Subcutaneous abdominal adipose tissue (tissue), 5 donors: Measurements from ENCODE around the gene RNF5.
"Not testable (repeated sequence)": the region's sequence is repeated elsewhere in the genome, so short reads cannot be mapped to it uniquely, and the experiment has no call there.

ENCODE experiments used
- H3K27ac ChIP-seq: one replicate; pipeline ENCODE4 v1.7.0; 2013; ENCODE audit warnings: low read depth, mild to moderate bottlenecking, inconsistent platforms, low read length, moderate library complexity
- H3K27me3 ChIP-seq, 5 donors: one replicate each; pipeline ENCODE4 v1.7.0; 2013; ENCODE audit warnings: low read length in 5 of 5, inconsistent platforms in 1 of 5; ENCODE audit not compliant: control insufficient read depth in 5 of 5, insufficient read depth in 4 of 5
- H3K36me3 ChIP-seq, 5 donors: one replicate each; pipeline ENCODE4 v1.7.0; 2013; ENCODE audit warnings: low read length in 5 of 5; ENCODE audit not compliant: control insufficient read depth in 5 of 5, insufficient read depth in 5 of 5
- H3K4me1 ChIP-seq, 5 donors: one replicate each; pipeline ENCODE4 v1.7.0; 2013; ENCODE audit warnings: low read length in 5 of 5, mild to moderate bottlenecking in 3 of 5, moderate library complexity in 1 of 5; ENCODE audit not compliant: control insufficient read depth in 5 of 5, insufficient read depth in 5 of 5
- H3K4me3 ChIP-seq, 5 donors: one replicate each; pipeline ENCODE4 v1.7.0; 2013; ENCODE audit warnings: low read length in 5 of 5, low read depth in 1 of 5
- H3K9ac ChIP-seq, 5 donors: one replicate each; pipeline ENCODE4 v1.7.0; 2013; ENCODE audit warnings: low read length in 5 of 5, mild to moderate bottlenecking in 4 of 5, moderate library complexity in 3 of 5
- H3K9me3 ChIP-seq, 5 donors: one replicate each; pipeline ENCODE4 v1.7.0; 2013; ENCODE audit warnings: low read length in 5 of 5; ENCODE audit not compliant: control insufficient read depth in 5 of 5
- donor health status: healthy.
- donor health status: healthy.
- donor health status: healthy.
- donor health status: healthy.
- donor health status: healthy.

Gene RNF5

DNA sequence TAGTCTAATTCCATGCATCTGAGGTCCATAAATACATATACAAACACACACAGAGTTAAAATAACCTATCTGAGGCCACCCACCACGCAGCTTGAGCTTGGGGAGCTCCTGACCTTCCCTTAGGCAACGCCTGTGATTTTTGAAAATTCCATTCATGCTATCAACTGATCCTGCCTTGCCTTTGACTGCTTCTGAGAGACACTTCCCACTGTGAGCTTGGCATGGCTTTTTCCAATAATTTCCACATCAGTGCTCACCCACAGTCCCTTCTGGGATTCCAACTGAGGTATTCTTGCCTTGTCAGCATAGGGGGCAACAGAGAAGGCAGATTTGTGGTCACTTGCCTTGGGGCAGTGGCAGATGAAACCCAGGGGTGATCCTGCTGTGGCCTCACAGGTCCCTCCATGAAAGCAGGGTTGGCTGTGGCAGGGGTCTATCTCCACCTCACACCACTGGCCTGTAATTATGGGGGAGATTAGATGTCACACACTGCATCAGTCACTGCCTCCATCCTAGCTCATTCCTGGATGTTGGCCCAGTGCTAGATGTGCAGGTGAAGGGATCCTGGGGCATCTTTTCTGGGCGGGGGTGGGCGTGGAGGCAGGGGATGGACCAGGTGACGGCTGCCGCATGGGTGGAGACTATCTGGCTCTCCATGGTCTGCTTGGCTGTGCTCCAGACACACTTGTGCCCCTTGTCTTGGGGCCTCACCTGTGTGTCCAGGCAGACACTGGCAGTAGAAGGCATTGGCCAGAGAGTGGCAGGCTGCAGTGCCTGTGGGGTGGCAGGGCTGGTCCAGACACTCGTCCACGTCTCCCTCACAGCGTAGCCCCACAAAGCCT is 25.4 kb downstream of the RNF5 start:
- Histone ChIP-seq H3K9ac (no peak overlapping the region), H3K4me1 (peaks cover 0 to 13% (median 0%) of the 10 kb centered on the region in 5 donors), H3K27me3 (peaks cover 0 to 11% (median 6%) of the 10 kb centered on the region in 5 donors), H3K27ac (no peak overlapping the region), H3K36me3 (peaks cover 0 to 38% (median 21%) of the 10 kb centered on the region in 5 donors), H3K9me3 (no peaks in the 10 kb centered on the region), H3K4me3 (no peak overlapping the region)

DNA sequence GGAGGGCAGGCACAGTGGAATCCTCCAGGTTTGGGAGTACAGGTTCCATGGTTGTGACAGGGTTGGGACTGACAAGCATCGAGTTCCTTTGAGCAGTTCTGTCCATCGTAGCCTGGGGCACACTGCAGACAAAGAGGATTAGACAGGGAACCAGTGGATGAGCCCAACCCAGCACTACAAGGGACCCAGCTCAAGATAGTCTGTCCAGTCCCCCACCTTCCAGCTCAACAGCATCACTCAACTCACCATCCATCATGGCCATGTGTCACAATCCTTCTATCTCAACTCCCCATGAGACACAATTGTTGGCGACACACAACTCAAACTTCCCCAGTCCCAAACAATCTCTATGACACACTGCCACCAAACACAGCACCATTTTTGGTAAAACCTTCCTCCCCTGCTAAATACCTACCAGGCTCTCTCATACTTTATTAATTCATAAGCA is 26.1 kb downstream of the RNF5 start:
- H3K36me3 ChIP-seq, result peaks cover 0 to 38% (median 25%) of the 10 kb centered on the region in 5 donors
- peaks cover 0 to 11% (median 6%) of the 10 kb centered on the region in 5 donors for H3K27me3 ChIP-seq
- no peak overlapping the region for H3K27ac ChIP-seq
- peaks cover 0 to 11% (median 0%) of the 10 kb centered on the region in 5 donors for H3K4me1 ChIP-seq
- H3K9me3 ChIP-seq, result no peaks in the 10 kb centered on the region
- H3K9ac ChIP-seq, result no peak overlapping the region
- H3K4me3 ChIP-seq, result no peak overlapping the region

DNA sequence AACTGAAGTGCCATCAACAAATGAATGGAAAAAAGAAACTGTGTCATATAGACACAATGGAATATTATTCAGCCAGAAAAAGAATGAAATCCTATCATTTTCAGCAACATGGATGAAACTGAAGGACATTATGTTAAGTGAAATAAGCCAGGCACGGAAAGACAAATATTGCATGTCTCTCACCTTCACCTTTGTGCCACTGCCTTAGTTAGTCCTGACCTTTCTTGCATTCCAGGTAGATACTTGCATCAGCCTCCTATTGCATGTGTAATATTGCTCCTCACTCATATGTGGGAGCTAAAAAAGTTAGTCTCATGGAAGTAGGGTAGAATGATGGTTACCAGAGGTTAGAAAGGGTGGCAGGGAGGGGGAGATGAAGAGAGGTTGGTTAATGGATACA is 30.8 kb downstream of the RNF5 start:
- peaks cover 0 to 42% (median 22%) of the 10 kb centered on the region in 5 donors for H3K36me3 ChIP-seq
- H3K27ac ChIP-seq, result no peak overlapping the region
- H3K4me3 ChIP-seq, result no peak overlapping the region
- no peaks in the 10 kb centered on the region for H3K9me3 ChIP-seq
- H3K4me1 ChIP-seq, result peaks cover 0 to 4% (median 0%) of the 10 kb centered on the region in 5 donors
- H3K27me3 ChIP-seq, result peaks cover 0 to 2% (median 0%) of the 10 kb centered on the region in 5 donors
- no peak overlapping the region for H3K9ac ChIP-seq

DNA sequence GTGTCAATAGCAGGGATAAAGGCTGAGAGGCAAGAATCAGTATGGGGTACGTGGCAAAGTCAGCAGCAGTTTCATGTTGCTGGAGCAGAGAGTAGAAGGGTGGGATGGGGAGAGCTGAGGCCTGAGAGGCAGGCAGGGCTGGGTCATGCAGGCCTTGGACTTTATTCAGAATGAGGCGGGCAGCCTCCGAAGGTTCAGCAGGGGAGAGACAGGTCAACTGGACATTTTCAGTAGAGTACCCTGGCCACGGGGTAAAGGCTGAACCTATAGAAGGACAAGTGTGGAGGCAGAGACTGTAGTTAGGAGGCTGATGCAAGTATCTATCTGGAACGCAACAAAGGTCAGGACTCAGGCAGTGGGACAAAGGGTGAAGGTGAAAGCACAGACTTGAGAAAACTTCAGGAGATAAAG is 32.0 kb downstream of the RNF5 start:
- Histone ChIP-seq H3K27me3 (no peaks in the 10 kb centered on the region), H3K27ac (no peak overlapping the region), H3K4me3 (no peak overlapping the region), H3K9me3 (no peaks in the 10 kb centered on the region), H3K9ac (no peak overlapping the region), H3K36me3 (peaks cover 0 to 37% (median 21%) of the 10 kb centered on the region in 5 donors), H3K4me1 (no peaks in the 10 kb centered on the region)

DNA sequence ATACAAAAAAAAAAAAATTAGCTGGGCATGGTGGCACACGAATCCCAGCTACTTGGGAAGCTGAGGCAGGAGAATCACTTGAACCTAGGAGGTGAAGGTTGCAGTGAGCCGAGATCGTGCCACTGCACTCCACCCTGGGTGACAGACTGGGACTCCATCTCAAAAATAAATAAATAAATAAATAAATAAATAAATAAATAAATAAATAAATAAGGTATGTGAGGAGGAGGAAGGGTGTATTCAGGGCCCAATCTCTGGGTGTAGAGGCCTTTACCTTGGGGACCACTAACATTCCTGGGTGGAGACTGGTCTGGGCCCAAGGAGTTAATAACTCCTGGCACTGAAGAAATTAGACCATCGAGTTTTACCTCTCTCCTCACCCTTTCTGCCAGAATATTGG is 33.2 kb downstream of the RNF5 start:
- not testable (repeated sequence) for H3K27me3 ChIP-seq, H3K4me3 ChIP-seq, H3K9ac ChIP-seq, H3K4me1 ChIP-seq, H3K27ac ChIP-seq, H3K9me3 ChIP-seq
- peaks cover 0 to 43% (median 21%) of the 10 kb centered on the region in 5 donors for H3K36me3 ChIP-seq

DNA sequence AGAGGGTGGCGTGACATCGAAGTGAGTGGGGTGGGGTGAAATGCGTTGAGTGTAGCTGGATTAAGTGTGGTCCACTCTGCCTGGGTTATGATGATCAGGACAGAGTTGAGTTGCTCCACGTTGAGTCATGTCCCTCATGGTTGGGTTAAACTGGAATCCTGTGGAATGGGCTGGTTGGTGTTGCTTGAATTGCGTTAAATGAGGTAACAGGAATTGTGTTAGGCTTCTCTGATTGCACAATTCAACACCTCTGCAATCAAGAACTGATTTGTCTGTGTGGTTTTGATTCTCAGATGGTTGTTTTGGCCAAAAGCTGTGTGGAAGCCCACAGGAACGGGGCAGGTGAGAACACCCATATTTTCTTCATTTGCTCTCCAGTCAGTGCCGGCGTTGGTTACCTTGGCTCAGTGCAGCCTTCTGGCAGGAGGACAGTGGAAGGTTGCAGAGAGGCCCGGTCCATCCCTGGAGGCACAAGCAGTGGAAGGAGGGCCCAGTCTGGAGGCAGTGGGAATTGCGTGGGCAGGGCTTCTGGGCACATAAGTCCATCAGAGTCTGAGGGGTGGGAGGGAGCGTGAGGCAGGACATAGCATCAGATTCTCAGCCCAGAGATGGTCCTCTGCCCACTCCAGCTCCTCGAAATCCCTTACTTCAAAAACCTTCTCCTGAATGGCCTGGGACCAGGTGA is 34.0 kb downstream of the RNF5 start:
- no peak overlapping the region for H3K4me3 ChIP-seq
- peaks cover 0 to 7% (median 0%) of the 10 kb centered on the region in 5 donors for H3K4me1 ChIP-seq
- peaks cover 0 to 51% (median 25%) of the 10 kb centered on the region in 5 donors for H3K36me3 ChIP-seq
- no peak overlapping the region for H3K27ac ChIP-seq
- no peak overlapping the region for H3K9ac ChIP-seq
- H3K9me3 ChIP-seq, result no peaks in the 10 kb centered on the region
- H3K27me3 ChIP-seq, result no peaks in the 10 kb centered on the region

DNA sequence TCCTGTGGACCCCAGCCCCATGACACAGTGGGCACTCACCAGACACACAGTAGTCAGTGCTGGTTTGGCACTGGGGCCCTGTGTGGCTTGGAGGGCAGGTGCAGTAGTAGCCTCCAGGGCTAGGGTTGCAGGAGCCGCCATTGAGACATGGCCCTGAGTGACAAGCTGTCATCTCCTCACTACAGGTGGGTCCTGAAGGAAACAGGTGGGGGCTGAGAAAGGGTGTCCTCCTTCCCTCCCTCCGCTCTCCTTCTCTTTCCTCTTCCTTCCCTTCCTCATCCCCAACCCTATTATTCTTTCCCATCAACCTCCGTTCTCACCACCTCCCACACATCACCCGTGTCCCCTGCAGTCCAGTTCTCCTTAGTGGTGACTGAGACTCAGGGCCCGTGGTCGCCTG is 35.4 kb downstream of the RNF5 start:
- no peak overlapping the region for H3K4me3 ChIP-seq
- no peaks in the 10 kb centered on the region for H3K27me3 ChIP-seq
- H3K9ac ChIP-seq, result no peak overlapping the region

DNA sequence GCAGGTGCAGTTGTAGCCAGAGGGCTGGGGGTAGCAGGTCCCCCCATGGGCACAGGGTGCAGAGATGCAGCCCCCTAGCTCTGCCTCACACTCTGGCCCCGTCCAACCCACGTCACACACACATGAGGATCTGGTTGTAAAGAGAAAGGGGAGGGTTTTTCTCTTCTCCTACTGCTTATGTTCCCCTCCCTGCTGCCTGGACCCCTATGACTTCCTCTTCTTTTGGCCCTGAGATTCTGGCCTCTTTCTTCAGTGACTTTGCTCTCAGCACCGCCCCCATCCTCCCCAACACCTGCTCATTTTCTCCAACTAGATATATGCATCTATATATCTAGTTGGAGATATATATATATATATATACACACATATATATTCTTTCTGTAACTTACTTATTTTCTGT is 35.9 kb downstream of the RNF5 start:
- Histone ChIP-seq H3K9me3 (no peaks in the 10 kb centered on the region), H3K4me1 (peaks cover 0 to 23% (median 0%) of the 10 kb centered on the region in 5 donors)

More for the DNA sequence above, 35.4 kb downstream of the RNF5 start:
- H3K27ac ChIP-seq, result no peak overlapping the region
- H3K36me3 ChIP-seq, result peaks cover 0 to 60% (median 32%) of the 10 kb centered on the region in 5 donors
- peaks cover 0 to 20% (median 0%) of the 10 kb centered on the region in 5 donors for H3K4me1 ChIP-seq
- H3K9me3 ChIP-seq, result no peaks in the 10 kb centered on the region

DNA sequence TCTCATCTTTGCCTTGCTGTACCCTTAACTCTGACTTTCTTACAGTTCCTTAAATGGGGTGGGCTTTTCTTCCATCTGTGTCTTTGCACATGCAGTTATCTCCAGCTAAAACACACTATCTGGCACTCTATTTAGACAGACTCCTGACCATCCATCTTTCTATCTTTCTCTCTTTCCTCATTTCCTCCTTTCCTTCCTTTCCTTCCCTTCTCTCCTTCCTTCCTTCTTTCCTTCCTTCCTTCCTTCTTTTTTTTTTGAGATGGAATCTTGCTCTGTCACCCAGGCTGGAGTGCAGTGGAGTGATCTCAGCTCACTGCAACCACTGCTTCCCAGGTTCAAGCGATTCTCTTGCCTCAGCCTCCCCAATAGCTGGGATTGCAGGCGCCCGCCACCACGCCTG is 37.4 kb downstream of the RNF5 start:
- H3K4me1 ChIP-seq, result peaks cover 0 to 35% (median 0%) of the 10 kb centered on the region in 5 donors
- no peak overlapping the region for H3K27ac ChIP-seq
- no peak overlapping the region for H3K9ac ChIP-seq
- no peak overlapping the region for H3K4me3 ChIP-seq
- H3K9me3 ChIP-seq, result no peaks in the 10 kb centered on the region
- H3K27me3 ChIP-seq, result peaks cover 0 to 3% (median 0%) of the 10 kb centered on the region in 5 donors
- peaks cover 0 to 69% (median 41%) of the 10 kb centered on the region in 5 donors for H3K36me3 ChIP-seq

More for the DNA sequence above, 35.9 kb downstream of the RNF5 start:
- Histone ChIP-seq H3K27me3 (no peaks in the 10 kb centered on the region), H3K36me3 (peaks cover 0 to 63% (median 32%) of the 10 kb centered on the region in 5 donors), H3K4me3 (no peak overlapping the region), H3K27ac (no peak overlapping the region), H3K9ac (no peak overlapping the region)

DNA sequence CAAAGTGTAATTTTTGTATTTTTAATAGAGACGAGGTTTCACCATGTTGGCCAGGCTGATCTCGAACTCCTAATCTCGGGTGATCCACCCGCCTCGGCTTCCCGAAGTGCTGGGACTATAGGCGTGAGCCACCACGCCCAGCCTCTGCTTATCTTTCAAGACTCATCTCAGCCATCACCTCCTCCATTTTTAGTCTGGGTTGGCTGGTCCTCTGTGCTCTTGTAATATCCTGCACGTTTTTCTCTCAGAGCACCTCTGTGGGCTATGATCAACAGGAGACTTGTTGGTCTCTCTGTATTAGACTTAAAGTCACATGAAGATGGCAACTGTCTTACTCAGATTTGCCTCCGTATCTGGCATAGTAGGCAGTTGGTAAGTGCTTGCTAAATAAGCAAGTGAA is 38.1 kb downstream of the RNF5 start:
- peaks cover 0 to 42% (median 0%) of the 10 kb centered on the region in 5 donors for H3K4me1 ChIP-seq
- H3K9me3 ChIP-seq, result no peaks in the 10 kb centered on the region
- peaks cover 0 to 75% (median 44%) of the 10 kb centered on the region in 5 donors for H3K36me3 ChIP-seq
- H3K27me3 ChIP-seq, result peaks cover 0 to 3% (median 0%) of the 10 kb centered on the region in 5 donors
- no peak overlapping the region for H3K4me3 ChIP-seq
- no peak overlapping the region for H3K27ac ChIP-seq
- no peak overlapping the region for H3K9ac ChIP-seq
